Naive thymus-derived CD4-positive, alpha-beta T cell (primary cell): ENCODE results near the gene RGMB. TPM values are rescaled to one million over a fixed set of nuclear protein-coding genes. Genes with fewer than 3 reads are reported as not detected.

Experiments used
- ATAC-seq: fragments of 150-1000 bp; cut with Tn5 transposase; 2 replicates; pipeline ENCODE4 v1.10.0; 2021; ENCODE audit warnings: mild to moderate bottlenecking, moderate library complexity
- CTCF ChIA-PET: fragments of 350-600 bp; sonication (Branson Sonifier 250); formaldehyde crosslinking; loops from one replicate; lab custom pipeline; 2021; ENCODE audit warnings: antibody characterized with exemption; lab: Charles Lee
- POLR2A ChIA-PET: fragments of 350-600 bp; sonication (Branson Sonifier 250); formaldehyde crosslinking; loops from one replicate; lab custom pipeline; 2021; ENCODE audit warnings: antibody characterized with exemption, inconsistent platforms; lab: Charles Lee
- DNase-seq, 9 donors: peaks; one replicate each; pipeline versions ENCODE4 v3.0.0 to v3.0.0-alpha.2; 2020 to 2022; ENCODE audit warnings: mixed read lengths in 1 of 9
- H3K27ac ChIP-seq: one replicate; pipeline ENCODE4 v1.7.0; 2013; ENCODE audit warnings: mild to moderate bottlenecking, low read depth, low read length, moderate library complexity
- H3K27me3 ChIP-seq, 2 donors: one replicate each; pipeline ENCODE4 v1.7.0; 2013; ENCODE audit warnings: low read length in 2 of 2, mild to moderate bottlenecking in 2 of 2, moderate library complexity in 2 of 2; ENCODE audit not compliant: control insufficient read depth in 2 of 2, insufficient read depth in 2 of 2
- H3K36me3 ChIP-seq, 3 experiments: 1 replicate in 2 of 3; 2 replicates in 1 of 3; pipeline ENCODE4 v1.7.0; 2013; ENCODE audit warnings: low read length in 3 of 3, mild to moderate bottlenecking in 3 of 3, moderate library complexity in 1 of 3; ENCODE audit not compliant: insufficient read depth in 3 of 3, control insufficient read depth in 2 of 3
- H3K4me1 ChIP-seq, 2 donors: one replicate each; pipeline ENCODE4 v1.7.0; 2013; ENCODE audit warnings: low read length in 2 of 2, mild to moderate bottlenecking in 2 of 2, moderate library complexity in 1 of 2; ENCODE audit not compliant: control insufficient read depth in 2 of 2, insufficient read depth in 2 of 2
- H3K4me3 ChIP-seq: 2 replicates; pipeline ENCODE4 v1.7.0; 2013; ENCODE audit warnings: mild to moderate bottlenecking, low read length
- H3K9me3 ChIP-seq, 3 experiments: 1 replicate in 2 of 3; 2 replicates in 1 of 3; pipeline ENCODE4 v1.7.0; 2013; ENCODE audit warnings: low read length in 3 of 3; ENCODE audit not compliant: control insufficient read depth in 2 of 3
- H3K27ac Mint-ChIP-seq, 9 donors: one replicate each; pipeline ENCODE4 v1.8.0; 2020 to 2022; ENCODE audit warnings: mixed read lengths in 9 of 9, mild to moderate bottlenecking in 8 of 9, moderate library complexity in 5 of 9, inconsistent platforms in 2 of 9
- H3K27me3 Mint-ChIP-seq, 5 donors: one replicate each; pipeline ENCODE4 v1.8.0; 2021 to 2022; ENCODE audit warnings: mixed read lengths in 5 of 5, mild to moderate bottlenecking in 1 of 5
- H3K36me3 Mint-ChIP-seq, 5 donors: one replicate each; pipeline ENCODE4 v1.8.0; 2020 to 2022; ENCODE audit warnings: mixed read lengths in 5 of 5, mild to moderate bottlenecking in 3 of 5, inconsistent platforms in 1 of 5
- H3K4me1 Mint-ChIP-seq, 7 donors: one replicate each; pipeline ENCODE4 v1.8.0; 2020 to 2022; ENCODE audit warnings: mixed read lengths in 7 of 7, mild to moderate bottlenecking in 3 of 7, inconsistent platforms in 1 of 7
- H3K4me3 Mint-ChIP-seq, 10 donors: one replicate each; pipeline ENCODE4 v1.8.0; 2020 to 2022; ENCODE audit warnings: mild to moderate bottlenecking in 10 of 10, mixed read lengths in 10 of 10, moderate library complexity in 6 of 10, inconsistent platforms in 2 of 10
- H3K9me3 Mint-ChIP-seq, 11 donors: one replicate each; pipeline ENCODE4 v1.8.0; 2020 to 2022; ENCODE audit warnings: mixed read lengths in 11 of 11, mild to moderate bottlenecking in 4 of 11, inconsistent platforms in 1 of 11, moderate library complexity in 1 of 11
- intact Hi-C, 2 donors: fragments of 100-400 bp; cut with micrococcal nuclease; formaldehyde crosslinking; loops; one replicate each; pipeline ENCODE4 v1.15.1; 2023
- polyA plus RNA-seq, 2 donors: library from polyadenylated mRNA; unstranded; fragments of 300-500 nt; fragmentation: Illumina TruSeq; gene quantifications; one replicate each; pipeline ENCODE4 v1.2.3, GENCODE V29; 2021
- total RNA-seq, 6 experiments: library from RNA in 5 of 6; stranded (reverse) in 5 of 6; gene quantifications; 1 replicate in 5 of 6; 2 replicates in 1 of 6; pipeline ENCODE4 v1.2.3 and lab custom pipeline; 2021 to 2026

Gene RGMB
- total and polyA plus RNA-seq, 7 experiments from 2014 or later: 0.41 to 22.4 (median 9.5) TPM

DNA sequence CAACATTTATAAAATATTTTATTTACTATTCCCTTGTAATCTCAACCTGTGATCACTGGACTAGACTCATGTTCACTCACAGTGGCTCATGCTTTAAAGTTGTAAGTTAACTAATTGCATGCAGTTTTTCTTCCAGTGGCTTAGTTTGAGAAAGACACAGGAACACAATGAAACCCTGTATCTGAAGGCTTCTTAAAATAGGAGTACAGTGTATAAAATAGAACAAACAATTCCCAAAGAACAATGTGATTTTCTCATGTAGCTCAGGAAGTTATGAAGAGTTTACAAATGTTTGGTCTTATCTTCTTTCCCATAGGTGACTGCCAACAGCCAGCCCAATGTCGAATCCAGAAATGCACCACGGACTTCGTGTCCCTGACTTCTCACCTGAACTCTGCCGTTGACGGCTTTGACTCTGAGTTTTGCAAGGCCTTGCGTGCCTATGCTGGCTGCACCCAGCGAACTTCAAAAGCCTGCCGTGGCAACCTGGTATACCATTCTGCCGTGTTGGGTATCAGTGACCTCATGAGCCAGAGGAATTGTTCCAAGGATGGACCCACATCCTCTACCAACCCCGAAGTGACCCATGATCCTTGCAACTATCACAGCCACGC, 5.9 kb downstream of the RGMB start:
- ATAC-seq (no peak), DNase-seq (no peak)
- Mint-ChIP-seq H3K9me3 (no peaks in the 10 kb centered on the region), H3K4me1 (peaks cover 8 to 87% (median 52%) of the 10 kb centered on the region in 7 donors), H3K27me3 (peaks cover 0 to 44% (median 5%) of the 10 kb centered on the region in 5 donors), H3K27ac (no peak overlapping the region), H3K4me3 (no peak overlapping the region), H3K36me3 (peaks cover 0 to 32% (median 6%) of the 10 kb centered on the region in 5 donors)
- CTCF ChIA-PET: no interaction called here
- intact Hi-C loops: loop anchor here (10.0 kb wide), 3 partner anchors 1755 to 1885 kb away; partner anchors contain the start of genes FAM174A (in 1 of the 2) and LNPEP (in 1 of the 2)
- Histone ChIP-seq H3K27me3 (no peaks in the 10 kb centered on the region), H3K27ac (no peak overlapping the region), H3K9me3 (no peaks in the 10 kb centered on the region), H3K4me3 (no peak overlapping the region), H3K4me1 (peaks cover 7 to 11% of the 10 kb centered on the region in 2 donors), H3K36me3 (peaks cover 0 to 3% (median 0%) of the 10 kb centered on the region in 3 experiments)
- POLR2A ChIA-PET: no interaction called here

DNA sequence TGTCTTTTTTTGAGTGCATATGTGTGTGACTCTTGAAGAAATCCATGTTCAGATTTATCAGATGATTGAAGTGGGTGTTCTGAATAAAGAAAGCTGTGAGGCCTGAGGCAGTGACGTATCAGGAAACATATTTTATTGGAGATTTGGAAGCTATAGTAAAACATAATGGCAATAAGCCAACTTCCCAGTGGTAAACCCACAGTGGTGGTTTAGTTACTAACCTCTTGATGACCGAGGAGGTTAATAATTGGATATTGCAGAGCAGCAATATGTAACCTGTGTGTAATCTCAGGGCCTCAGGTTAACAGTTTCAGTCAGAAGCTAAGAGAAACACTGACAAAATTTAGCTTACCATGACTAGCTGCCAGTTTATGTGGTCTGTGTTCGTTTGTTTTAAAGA, 6.9 kb downstream of the RGMB start:
- Mint-ChIP-seq H3K27ac (no peak overlapping the region), H3K36me3 (peaks cover 0 to 32% (median 6%) of the 10 kb centered on the region in 5 donors), H3K27me3 (peaks cover 0 to 33% (median 0%) of the 10 kb centered on the region in 5 donors), H3K4me3 (no peak overlapping the region), H3K9me3 (no peaks in the 10 kb centered on the region), H3K4me1 (peaks cover 0 to 87% (median 53%) of the 10 kb centered on the region in 7 donors)
- CTCF ChIA-PET: no interaction called here
- peaks cover 0 to 5% of the 10 kb centered on the region in 2 donors for H3K4me1 ChIP-seq
- H3K27ac ChIP-seq: no peak overlapping the region
- DNase-seq (no peak), ATAC-seq (no peak)
- no peaks in the 10 kb centered on the region for H3K9me3 ChIP-seq
- intact Hi-C loops: no loop called here
- H3K36me3 ChIP-seq: peaks cover 0 to 3% (median 0%) of the 10 kb centered on the region in 3 experiments
- H3K27me3 ChIP-seq: no peaks in the 10 kb centered on the region
- no peak overlapping the region for H3K4me3 ChIP-seq
- POLR2A ChIA-PET: interaction anchor here (1.7 kb wide), 1 partner anchor 149 kb away, joined by 3 read pairs; no protein-coding TSS in a partner anchor

DNA sequence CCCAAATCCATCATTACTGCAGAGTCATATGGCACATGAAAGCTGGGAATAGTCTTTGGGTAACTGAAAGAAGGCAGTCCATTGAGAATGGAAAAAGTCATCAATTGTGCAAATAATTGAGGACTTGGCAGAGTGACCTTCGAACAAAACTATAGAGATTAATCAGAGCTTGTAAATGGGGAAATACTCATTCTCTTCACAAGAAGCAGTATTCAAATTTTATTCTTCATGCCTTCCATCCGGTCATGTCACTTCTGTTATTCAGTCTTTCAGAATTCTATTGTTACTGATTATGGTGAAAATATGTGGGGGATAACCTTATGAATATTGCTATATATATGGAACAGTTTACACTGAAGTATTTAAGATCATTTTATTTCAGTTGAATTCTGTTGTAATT, 8.1 kb downstream of the RGMB start:
- no peak overlapping the region for H3K27ac ChIP-seq
- H3K9me3 Mint-ChIP-seq: no peaks in the 10 kb centered on the region
- ChIA-PET CTCF (interaction anchor here (1.0 kb wide), 1 partner anchor 15 kb away, joined by 4 read pairs; no protein-coding TSS in a partner anchor), POLR2A (interaction anchor here (0.6 to 1.7 kb wide), 2 partner anchors 71 to 148 kb away, joined by 3 read pairs; no protein-coding TSS in a partner anchor)
- H3K27me3 ChIP-seq: no peaks in the 10 kb centered on the region
- no peaks in the 10 kb centered on the region for H3K9me3 ChIP-seq
- peaks cover 0 to 22% (median 0%) of the 10 kb centered on the region in 5 donors for H3K27me3 Mint-ChIP-seq
- H3K27ac Mint-ChIP-seq: no peak overlapping the region
- peaks cover 0 to 87% (median 53%) of the 10 kb centered on the region in 7 donors for H3K4me1 Mint-ChIP-seq
- intact Hi-C loops: no loop called here
- ATAC-seq: no peak
- H3K36me3 Mint-ChIP-seq: peaks cover 0 to 40% (median 6%) of the 10 kb centered on the region in 5 donors
- DNase-seq: no peak
- H3K4me1 ChIP-seq: peaks cover 0 to 7% of the 10 kb centered on the region in 2 donors
- H3K4me3 Mint-ChIP-seq: no peak overlapping the region
- H3K36me3 ChIP-seq: peaks cover 0 to 3% (median 0%) of the 10 kb centered on the region in 3 experiments
- H3K4me3 ChIP-seq: no peak overlapping the region

DNA sequence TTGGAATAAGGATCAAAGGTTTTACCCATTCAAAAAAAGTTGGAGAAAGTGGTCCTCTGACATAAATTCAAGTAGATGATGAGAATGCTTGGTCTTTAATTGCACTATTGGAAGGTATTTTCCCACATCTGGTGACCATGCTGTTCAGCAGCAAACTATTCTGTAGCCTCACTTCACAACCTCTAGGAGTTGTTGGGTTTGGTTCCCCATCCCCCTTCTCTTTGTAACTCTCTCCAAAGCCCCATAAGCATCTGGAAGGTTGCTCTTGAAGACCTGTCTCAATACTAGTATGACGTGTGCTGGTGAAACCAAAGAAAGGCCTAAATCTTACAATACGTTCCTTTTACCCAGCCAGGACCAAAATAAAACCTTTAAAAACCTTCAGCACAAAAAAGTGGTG, 8.5 kb downstream of the RGMB start:
- peaks cover 0 to 7% of the 10 kb centered on the region in 2 donors for H3K4me1 ChIP-seq
- intact Hi-C loops: no loop called here
- H3K27me3 ChIP-seq: no peaks in the 10 kb centered on the region
- no peak overlapping the region for H3K4me3 ChIP-seq
- no peak for ATAC-seq
- peaks cover 0 to 3% (median 0%) of the 10 kb centered on the region in 3 experiments for H3K36me3 ChIP-seq
- ChIA-PET CTCF (no interaction called here), POLR2A (interaction anchor here (1.3 to 1.7 kb wide), 3 partner anchors 8 to 148 kb away, joined by 3 to 6 read pairs (median 3); no protein-coding TSS in a partner anchor)
- peaks cover 0 to 18% (median 0%) of the 10 kb centered on the region in 5 donors for H3K27me3 Mint-ChIP-seq
- no peak for DNase-seq
- no peak overlapping the region for H3K27ac ChIP-seq
- H3K27ac Mint-ChIP-seq: no peak overlapping the region
- no peaks in the 10 kb centered on the region for H3K9me3 Mint-ChIP-seq
- peaks cover 0 to 87% (median 53%) of the 10 kb centered on the region in 7 donors for H3K4me1 Mint-ChIP-seq
- H3K4me3 Mint-ChIP-seq: peak overlapping the region in 1 of 10 donors; percentile 28
- no peaks in the 10 kb centered on the region for H3K9me3 ChIP-seq
- H3K36me3 Mint-ChIP-seq: peaks cover 0 to 41% (median 6%) of the 10 kb centered on the region in 5 donors

DNA sequence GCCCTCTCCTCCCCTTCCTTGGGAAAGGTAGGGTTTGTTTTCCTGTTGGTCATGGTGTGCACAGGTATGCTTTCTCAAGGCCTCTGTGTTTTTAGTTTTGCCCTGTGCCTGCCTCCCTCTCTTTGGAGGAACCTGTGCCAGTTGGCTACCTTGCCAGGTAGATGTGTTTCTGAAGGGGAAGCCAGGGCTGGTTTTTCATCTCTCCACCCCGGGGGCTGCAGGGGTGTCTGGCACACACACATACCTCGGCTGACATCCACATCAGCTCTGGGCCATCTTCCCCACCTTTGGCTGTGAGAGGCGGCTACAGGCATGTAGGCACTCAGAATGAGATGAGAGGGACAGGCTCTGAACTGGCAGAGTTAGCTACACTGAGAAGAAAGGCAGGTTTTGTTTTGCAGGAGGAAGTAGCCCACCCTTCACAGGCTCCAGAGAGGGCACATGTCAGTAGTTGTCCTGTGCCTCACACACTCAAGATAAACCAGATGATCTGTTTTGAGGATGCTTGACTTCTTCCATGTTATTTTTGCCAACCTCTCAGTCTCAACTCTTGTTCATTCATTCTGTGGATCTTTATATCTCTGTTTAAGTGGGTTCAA, 9.7 kb downstream of the RGMB start:
- POLR2A ChIA-PET: interaction anchor here (1.3 to 1.5 kb wide), 2 partner anchors 9 to 12 kb away, joined by 3 to 6 read pairs; no protein-coding TSS in a partner anchor
- intact Hi-C loops: no loop called here
- H3K27ac Mint-ChIP-seq: no peak overlapping the region
- H3K9me3 Mint-ChIP-seq: no peaks in the 10 kb centered on the region
- no peak for ATAC-seq
- CTCF ChIA-PET: interaction anchor here (0.7 kb wide), 1 partner anchor 16 kb away, joined by 3 read pairs; no protein-coding TSS in a partner anchor
- Histone ChIP-seq H3K36me3 (peaks cover 0 to 3% (median 0%) of the 10 kb centered on the region in 3 experiments), H3K4me1 (peaks cover 0 to 7% of the 10 kb centered on the region in 2 donors), H3K27me3 (no peaks in the 10 kb centered on the region), H3K4me3 (no peak overlapping the region), H3K9me3 (no peaks in the 10 kb centered on the region), H3K27ac (no peak overlapping the region)
- peaks cover 0 to 8% (median 0%) of the 10 kb centered on the region in 5 donors for H3K27me3 Mint-ChIP-seq
- H3K4me3 Mint-ChIP-seq: peak overlapping the region in 2 of 10 donors; percentile 6 to 26
- H3K36me3 Mint-ChIP-seq: peaks cover 0 to 45% (median 6%) of the 10 kb centered on the region in 5 donors
- DNase-seq: no peak
- peaks cover 0 to 83% (median 48%) of the 10 kb centered on the region in 7 donors for H3K4me1 Mint-ChIP-seq

DNA sequence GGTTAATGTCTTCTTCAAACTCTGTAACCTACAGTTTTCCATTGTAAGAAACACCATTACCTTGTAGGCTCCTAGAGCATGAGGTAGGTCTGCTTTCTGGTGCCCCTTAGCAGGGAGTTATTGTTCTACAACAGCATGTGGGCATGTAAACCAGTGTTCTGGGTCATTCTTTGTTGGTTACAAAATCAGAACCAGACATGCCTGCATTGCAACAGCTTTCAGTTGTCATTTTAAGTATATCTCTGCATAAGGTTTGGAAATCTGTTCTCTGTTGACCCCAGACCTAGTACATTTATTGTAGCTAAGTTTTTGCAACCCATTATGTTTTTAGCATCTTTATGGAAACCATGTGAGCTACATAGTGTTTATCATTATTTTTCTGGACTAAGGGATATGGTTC, 10.9 kb downstream of the RGMB start:
- ChIA-PET CTCF (interaction anchor here (2.3 kb wide), 1 partner anchor 11 kb away, joined by 9 read pairs; no protein-coding TSS in a partner anchor), POLR2A (no interaction called here)
- H3K36me3 Mint-ChIP-seq: peaks cover 0 to 43% (median 6%) of the 10 kb centered on the region in 5 donors
- no peak for DNase-seq
- Histone ChIP-seq H3K4me3 (no peak overlapping the region), H3K27ac (no peak overlapping the region), H3K36me3 (peaks cover 0 to 3% (median 0%) of the 10 kb centered on the region in 3 experiments), H3K4me1 (peaks cover 0 to 3% of the 10 kb centered on the region in 2 donors), H3K27me3 (no peaks in the 10 kb centered on the region), H3K9me3 (no peaks in the 10 kb centered on the region)
- H3K4me3 Mint-ChIP-seq: peak overlapping the region in 3 of 10 donors; percentile 7 to 19 (median 17)
- H3K27me3 Mint-ChIP-seq: peaks cover 0 to 3% (median 0%) of the 10 kb centered on the region in 5 donors
- intact Hi-C loops: no loop called here
- no peaks in the 10 kb centered on the region for H3K9me3 Mint-ChIP-seq
- H3K27ac Mint-ChIP-seq: no peak overlapping the region
- H3K4me1 Mint-ChIP-seq: peaks cover 0 to 85% (median 49%) of the 10 kb centered on the region in 7 donors
- no peak for ATAC-seq
